Naive thymus-derived CD8-positive, alpha-beta T cell (primary cell): ENCODE measurements around the gene JAZF1. TPM values are rescaled to one million over a fixed set of nuclear protein-coding genes. Genes with fewer than 3 reads are reported as not detected.

Experiments used
- ATAC-seq, 2 donors: fragments of 150-1000 bp; cut with Tn5 transposase in 1 of 2; sonication (Bioruptor Pico), chemical (Tn5 transposase) in 1 of 2; 1 replicate in 1 of 2; 2 replicates in 1 of 2; pipeline ENCODE4 v1.10.0; 2021; ENCODE audit warnings: mild to moderate bottlenecking in 2 of 2, moderate library complexity in 2 of 2
- POLR2A ChIA-PET: fragments of 350-600 bp; sonication (Branson Sonifier 250); formaldehyde crosslinking; loops from one replicate; lab custom pipeline; 2021; ENCODE audit warnings: antibody characterized with exemption; lab: Charles Lee
- DNase-seq, 10 donors: peaks; one replicate each; pipeline versions ENCODE4 v3.0.0 to v3.0.0-alpha.2; 2020 to 2022
- H3K27ac Mint-ChIP-seq, 10 donors: one replicate each; pipeline ENCODE4 v1.8.0; 2020 to 2022; ENCODE audit warnings: mild to moderate bottlenecking in 10 of 10, mixed read lengths in 10 of 10, moderate library complexity in 4 of 10, inconsistent platforms in 1 of 10
- H3K27me3 Mint-ChIP-seq, 5 donors: one replicate each; pipeline ENCODE4 v1.8.0; 2021 to 2022; ENCODE audit warnings: mixed read lengths in 5 of 5
- H3K36me3 Mint-ChIP-seq, 3 donors: one replicate each; pipeline ENCODE4 v1.8.0; 2020 to 2022; ENCODE audit warnings: mixed read lengths in 3 of 3, mild to moderate bottlenecking in 2 of 3, inconsistent platforms in 1 of 3
- H3K4me1 Mint-ChIP-seq, 4 donors: one replicate each; pipeline ENCODE4 v1.8.0; 2021 to 2022; ENCODE audit warnings: mixed read lengths in 4 of 4
- H3K4me3 Mint-ChIP-seq, 10 donors: one replicate each; pipeline ENCODE4 v1.8.0; 2020 to 2022; ENCODE audit warnings: mild to moderate bottlenecking in 10 of 10, mixed read lengths in 10 of 10, moderate library complexity in 6 of 10, inconsistent platforms in 1 of 10
- H3K9me3 Mint-ChIP-seq, 9 donors: one replicate each; pipeline ENCODE4 v1.8.0; 2020 to 2022; ENCODE audit warnings: mixed read lengths in 9 of 9, mild to moderate bottlenecking in 3 of 9, inconsistent platforms in 1 of 9, moderate library complexity in 1 of 9
- polyA plus RNA-seq, 3 donors: library from polyadenylated mRNA; unstranded; fragments of 300-500 nt; fragmentation: Illumina TruSeq; gene quantifications; one replicate each; pipeline ENCODE4 v1.2.3, GENCODE V29; 2021
- total RNA-seq, 8 experiments: library from RNA in 2 of 8; stranded (reverse) in 2 of 8; gene quantifications; one replicate each; pipeline ENCODE4 v1.2.3 and lab custom pipeline; 2021 to 2026

The JAZF1 gene
- total and polyA plus RNA-seq, 5 experiments from 2014 or later: 1.4 to 8.6 (median 3.6) TPM

DNA sequence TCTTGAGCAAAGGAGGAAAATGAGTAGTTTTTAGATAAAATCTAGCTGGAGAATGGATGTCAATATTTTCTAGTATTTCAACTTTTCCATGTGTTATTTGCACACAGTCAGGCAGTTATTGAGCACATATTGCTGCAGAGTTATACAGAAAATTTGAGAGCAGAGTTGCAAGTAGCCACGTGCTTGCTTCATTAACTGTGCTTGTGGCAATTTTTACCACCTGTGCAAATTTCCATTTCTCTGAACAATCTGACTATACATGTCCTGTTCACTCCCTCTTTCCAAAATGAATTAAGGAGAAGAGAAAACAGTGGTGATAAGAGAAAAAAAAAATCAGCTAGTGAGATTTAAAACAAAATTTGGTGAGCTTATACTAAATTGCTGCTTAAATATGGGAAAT, 262.1 kb downstream of the JAZF1 start:
- Mint-ChIP-seq H3K27ac (no peak overlapping the region), H3K4me1 (peaks cover 0 to 12% (median 0%) of the 10 kb centered on the region in 4 donors), H3K27me3 (no peaks in the 10 kb centered on the region), H3K9me3 (peaks cover 0 to 2% (median 0%) of the 10 kb centered on the region in 9 donors), H3K4me3 (no peak overlapping the region), H3K36me3 (peaks cover 0 to 7% (median 0%) of the 10 kb centered on the region in 3 donors)
- POLR2A ChIA-PET: no interaction called here
- ATAC-seq (no peak), DNase-seq (no peak)

DNA sequence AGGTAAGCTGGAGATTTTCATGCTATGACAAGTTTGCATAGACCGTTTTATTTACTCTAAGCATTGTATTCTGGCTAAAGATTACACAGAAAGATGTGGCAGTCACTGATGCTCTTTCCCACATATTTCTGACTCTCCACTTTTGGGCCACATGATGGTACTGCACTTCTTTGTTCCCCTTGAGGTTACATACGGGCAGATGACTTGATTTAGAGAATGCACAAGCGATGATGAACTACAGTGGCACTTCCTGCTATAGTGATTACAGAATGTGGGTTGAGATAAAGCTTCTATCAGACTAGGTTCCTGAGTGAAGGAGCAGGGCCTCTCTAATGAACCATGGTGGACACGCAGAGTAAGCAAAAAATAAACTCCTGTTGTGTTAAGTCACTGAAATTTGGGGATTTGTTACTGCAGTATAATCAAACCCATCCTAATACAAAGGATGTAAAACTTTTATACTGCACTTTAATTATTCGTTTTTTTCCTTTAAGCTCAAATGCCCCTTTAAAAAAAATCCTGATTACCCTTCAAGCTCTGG, 262.8 kb downstream of the JAZF1 start:
- peaks cover 0 to 7% (median 0%) of the 10 kb centered on the region in 3 donors for H3K36me3 Mint-ChIP-seq
- POLR2A ChIA-PET: no interaction called here
- H3K9me3 Mint-ChIP-seq: peaks cover 0 to 2% (median 0%) of the 10 kb centered on the region in 9 donors
- no peaks in the 10 kb centered on the region for H3K27me3 Mint-ChIP-seq
- no peak overlapping the region for H3K27ac Mint-ChIP-seq
- DNase-seq (no peak), ATAC-seq (no peak)
- no peak overlapping the region for H3K4me3 Mint-ChIP-seq
- peaks cover 0 to 12% (median 0%) of the 10 kb centered on the region in 4 donors for H3K4me1 Mint-ChIP-seq

- no peak overlapping the region for H3K27ac Mint-ChIP-seq
- no peak overlapping the region for H3K4me3 Mint-ChIP-seq
- ATAC-seq: no peak
- H3K4me1 Mint-ChIP-seq: peaks cover 0 to 12% (median 0%) of the 10 kb centered on the region in 4 donors
- peaks cover 0 to 7% (median 0%) of the 10 kb centered on the region in 3 donors for H3K36me3 Mint-ChIP-seq
- H3K27me3 Mint-ChIP-seq: no peaks in the 10 kb centered on the region
- POLR2A ChIA-PET: no interaction called here
- DNase-seq: no peak
- peaks cover 0 to 2% (median 0%) of the 10 kb centered on the region in 9 donors for H3K9me3 Mint-ChIP-seq
These were observed 263.5 kb downstream of the JAZF1 start for GRCh38 chr7:27917119-27917518.

DNA sequence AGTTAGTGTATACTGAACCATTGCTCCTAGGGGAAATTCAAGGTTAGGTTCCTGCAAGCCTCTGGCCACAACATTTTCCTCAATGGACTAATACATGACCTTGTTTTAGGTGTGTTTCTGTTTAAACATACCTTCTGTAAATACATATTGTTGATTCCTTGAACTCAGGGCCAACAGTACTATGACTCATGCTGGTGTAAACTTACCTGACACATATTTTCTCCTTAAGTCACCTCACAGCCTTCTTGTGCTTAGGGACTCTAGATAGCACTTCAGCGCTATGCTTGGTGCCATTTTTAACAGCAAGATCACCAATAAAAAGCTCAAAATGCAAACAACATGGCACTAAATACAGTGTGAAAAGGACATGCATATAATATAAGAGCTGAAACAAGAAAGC, 264.2 kb downstream of the JAZF1 start:
- DNase-seq: no peak
- Mint-ChIP-seq H3K36me3 (peaks cover 0 to 7% (median 0%) of the 10 kb centered on the region in 3 donors), H3K4me3 (no peak overlapping the region), H3K4me1 (peaks cover 0 to 12% (median 0%) of the 10 kb centered on the region in 4 donors), H3K9me3 (peaks cover 0 to 2% (median 0%) of the 10 kb centered on the region in 9 donors), H3K27ac (no peak overlapping the region), H3K27me3 (no peaks in the 10 kb centered on the region)
- no peak for ATAC-seq
- POLR2A ChIA-PET: no interaction called here

DNA sequence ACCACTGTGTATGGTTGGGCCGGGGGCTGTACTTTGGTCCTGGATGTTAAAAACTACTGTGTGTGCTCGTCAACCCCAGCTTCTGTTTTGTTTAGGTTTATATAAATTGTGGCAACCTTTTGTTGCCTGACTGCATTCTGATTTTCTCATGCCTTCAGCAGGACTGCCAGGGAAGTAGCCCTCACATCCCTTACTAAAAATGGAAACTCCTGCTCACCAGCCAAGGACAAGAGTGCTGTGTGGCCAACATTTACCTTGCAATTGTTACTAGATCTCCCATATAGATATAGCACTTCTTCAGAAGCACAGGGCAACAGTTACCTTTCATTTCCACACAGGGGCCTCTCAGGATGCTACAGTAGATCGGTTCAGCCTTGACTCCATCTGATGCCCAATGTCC, 266.2 kb downstream of the JAZF1 start:
- peaks cover 0 to 7% (median 0%) of the 10 kb centered on the region in 4 donors for H3K4me1 Mint-ChIP-seq
- no peak overlapping the region for H3K27ac Mint-ChIP-seq
- POLR2A ChIA-PET: no interaction called here
- ATAC-seq (no peak), DNase-seq (no peak)
- peaks cover 0 to 7% (median 0%) of the 10 kb centered on the region in 3 donors for H3K36me3 Mint-ChIP-seq
- no peak overlapping the region for H3K4me3 Mint-ChIP-seq
- peaks cover 0 to 2% (median 0%) of the 10 kb centered on the region in 9 donors for H3K9me3 Mint-ChIP-seq
- H3K27me3 Mint-ChIP-seq: no peaks in the 10 kb centered on the region

DNA sequence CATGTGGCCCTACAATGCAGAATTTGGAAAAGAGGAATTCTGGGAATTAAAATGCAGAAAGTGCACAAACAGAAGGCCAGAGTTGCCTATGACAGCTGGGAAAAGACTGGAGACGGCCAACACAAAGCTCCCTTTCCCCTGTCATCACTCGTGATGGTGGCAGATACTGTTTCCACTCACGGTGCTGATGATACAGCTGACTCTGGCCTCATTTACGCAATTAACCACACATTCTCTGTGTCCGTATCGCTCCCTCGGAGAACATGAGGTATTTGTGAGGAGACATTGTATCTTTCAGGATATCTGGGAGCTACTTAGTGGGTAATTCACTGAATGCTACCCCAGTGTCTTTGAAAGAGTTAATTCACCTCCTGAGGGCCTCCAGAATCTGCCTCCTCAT, 267.8 kb downstream of the JAZF1 start:
- peaks cover 0 to 2% (median 0%) of the 10 kb centered on the region in 4 donors for H3K4me1 Mint-ChIP-seq
- DNase-seq (no peak), ATAC-seq (no peak)
- peaks cover 0 to 2% (median 0%) of the 10 kb centered on the region in 9 donors for H3K9me3 Mint-ChIP-seq
- no peak overlapping the region for H3K4me3 Mint-ChIP-seq
- H3K36me3 Mint-ChIP-seq: peaks cover 0 to 7% (median 0%) of the 10 kb centered on the region in 3 donors
- no peaks in the 10 kb centered on the region for H3K27me3 Mint-ChIP-seq
- no peak overlapping the region for H3K27ac Mint-ChIP-seq
- POLR2A ChIA-PET: no interaction called here

- Mint-ChIP-seq H3K27me3 (no peaks in the 10 kb centered on the region), H3K36me3 (peaks cover 0 to 7% (median 0%) of the 10 kb centered on the region in 3 donors), H3K27ac (no peak overlapping the region), H3K4me1 (no peaks in the 10 kb centered on the region), H3K9me3 (peaks cover 0 to 2% (median 0%) of the 10 kb centered on the region in 9 donors), H3K4me3 (no peak overlapping the region)
- DNase-seq (no peak), ATAC-seq (no peak)
- POLR2A ChIA-PET: no interaction called here
These were observed 268.7 kb downstream of the JAZF1 start for GRCh38 chr7:27911920-27912319.

DNA sequence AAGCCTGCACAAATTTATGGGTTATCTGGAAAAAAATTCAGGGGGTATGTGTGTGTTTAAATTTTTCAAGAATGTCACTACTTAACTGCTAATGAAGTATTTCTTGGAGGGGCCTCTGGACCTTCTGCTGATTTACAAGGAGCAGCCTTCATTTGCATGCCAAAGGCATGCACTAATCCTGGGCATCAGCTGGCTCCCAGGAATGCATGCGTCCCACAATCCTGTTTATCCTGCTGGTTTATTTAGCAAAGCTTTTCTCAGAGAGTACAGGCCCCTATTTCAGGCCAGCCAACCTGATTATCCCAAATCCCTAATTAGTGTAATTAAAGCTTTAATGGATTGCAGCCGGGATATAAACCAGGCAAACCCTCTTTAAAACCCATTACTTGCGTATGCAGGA, 270.3 kb downstream of the JAZF1 start:
- Mint-ChIP-seq H3K27me3 (no peaks in the 10 kb centered on the region), H3K9me3 (no peaks in the 10 kb centered on the region), H3K27ac (no peak overlapping the region), H3K4me1 (no peaks in the 10 kb centered on the region), H3K4me3 (no peak overlapping the region), H3K36me3 (peaks cover 0 to 2% (median 0%) of the 10 kb centered on the region in 3 donors)
- no peak for ATAC-seq
- POLR2A ChIA-PET: no interaction called here
- DNase-seq: no peak

- POLR2A ChIA-PET: no interaction called here
- no peaks in the 10 kb centered on the region for H3K9me3 Mint-ChIP-seq
- H3K4me1 Mint-ChIP-seq: no peaks in the 10 kb centered on the region
- H3K27me3 Mint-ChIP-seq: no peaks in the 10 kb centered on the region
- no peak overlapping the region for H3K27ac Mint-ChIP-seq
- no peak for DNase-seq
- no peak for ATAC-seq
- no peaks in the 10 kb centered on the region for H3K36me3 Mint-ChIP-seq
- H3K4me3 Mint-ChIP-seq: no peak overlapping the region
These were observed 271.9 kb downstream of the JAZF1 start for GRCh38 chr7:27908534-27909165.

DNA sequence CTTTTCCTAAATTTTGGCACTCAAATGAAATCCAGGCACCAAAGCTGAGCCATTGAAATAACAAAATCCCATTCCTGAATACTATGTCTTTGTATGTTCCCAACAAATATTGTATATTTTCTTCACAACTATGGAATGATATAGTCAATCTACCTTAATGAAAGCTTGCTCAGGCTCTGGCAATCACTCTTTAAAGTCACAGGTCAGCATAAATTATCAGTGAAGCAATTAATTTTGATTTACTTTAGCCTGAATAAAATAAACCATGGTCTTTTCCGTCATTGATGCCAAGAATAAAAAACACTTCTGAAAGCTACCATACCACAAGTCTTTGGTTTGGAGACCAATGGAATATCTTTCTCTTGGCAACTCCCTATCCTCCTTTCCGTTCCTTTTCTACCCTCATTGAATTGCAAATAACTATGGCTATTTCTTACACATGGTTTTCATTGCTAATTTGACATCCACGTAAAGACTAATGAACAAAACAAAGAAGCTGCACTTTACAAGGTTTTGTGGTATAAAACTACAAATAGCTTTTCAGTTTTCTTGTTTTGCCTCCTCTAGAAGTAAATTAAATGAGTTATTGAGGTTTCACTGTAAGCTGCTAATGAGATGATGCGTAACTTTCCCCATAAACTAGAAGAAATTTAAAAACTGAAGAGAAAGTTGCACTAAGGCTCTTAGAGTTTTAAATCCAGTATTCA, 274.1 kb downstream of the JAZF1 start:
- no peaks in the 10 kb centered on the region for H3K9me3 Mint-ChIP-seq
- POLR2A ChIA-PET: no interaction called here
- DNase-seq (no peak), ATAC-seq (no peak)
- no peaks in the 10 kb centered on the region for H3K27me3 Mint-ChIP-seq
- no peaks in the 10 kb centered on the region for H3K36me3 Mint-ChIP-seq
- H3K27ac Mint-ChIP-seq: no peak overlapping the region
- peaks cover 0 to 8% (median 1%) of the 10 kb centered on the region in 4 donors for H3K4me1 Mint-ChIP-seq
- H3K4me3 Mint-ChIP-seq: no peak overlapping the region

- Mint-ChIP-seq H3K4me1 (peaks cover 0 to 14% (median 4%) of the 10 kb centered on the region in 4 donors), H3K27ac (no peak overlapping the region), H3K4me3 (no peak overlapping the region), H3K36me3 (no peaks in the 10 kb centered on the region), H3K9me3 (no peaks in the 10 kb centered on the region), H3K27me3 (no peaks in the 10 kb centered on the region)
- DNase-seq (no peak), ATAC-seq (no peak)
- POLR2A ChIA-PET: no interaction called here
These were observed 274.6 kb downstream of the JAZF1 start for GRCh38 chr7:27905951-27906350.

DNA sequence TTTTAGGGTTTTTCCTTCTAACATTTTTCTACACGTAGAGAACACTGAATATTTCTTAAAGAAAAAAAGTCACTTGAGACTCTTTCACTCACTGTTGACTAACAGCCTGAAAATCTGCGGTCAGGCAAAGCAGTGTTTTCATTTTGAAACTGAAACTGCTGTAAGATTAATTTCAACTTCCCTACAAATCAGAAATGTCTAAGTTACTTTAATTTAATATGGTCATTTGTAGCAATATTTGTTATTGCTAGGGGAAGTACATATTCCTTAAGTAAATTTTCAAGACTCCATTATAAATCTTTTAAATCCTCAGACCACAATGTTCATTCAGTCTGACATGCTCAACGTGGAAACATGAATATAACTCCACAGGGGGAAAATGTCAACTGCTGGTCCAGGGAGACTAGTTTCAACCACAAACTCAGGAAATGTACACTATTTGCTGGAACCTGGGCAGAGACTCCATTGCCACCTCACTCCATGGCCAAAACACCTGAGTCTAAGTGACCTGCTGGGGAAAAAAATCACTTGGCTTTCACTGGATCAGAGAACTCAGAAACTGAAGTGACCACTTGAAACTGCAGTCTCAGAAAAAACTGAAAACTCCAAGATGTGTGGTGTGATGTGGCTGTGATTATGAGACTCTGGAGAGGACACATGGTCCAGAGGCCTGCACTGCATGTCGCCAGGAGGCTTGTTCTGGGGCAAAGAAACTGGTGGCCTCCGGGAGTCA, 279.4 kb downstream of the JAZF1 start:
- peaks cover 3 to 48% (median 20%) of the 10 kb centered on the region in 4 donors for H3K4me1 Mint-ChIP-seq
- no peaks in the 10 kb centered on the region for H3K36me3 Mint-ChIP-seq
- ATAC-seq (peak; percentile 39 to 48), DNase-seq (peak in 4 of 10 donors; percentile 12 to 26 (median 18))
- H3K9me3 Mint-ChIP-seq: no peaks in the 10 kb centered on the region
- POLR2A ChIA-PET: no interaction called here
- H3K27ac Mint-ChIP-seq: peak overlapping the region in 8 of 10 donors; percentile 47 to 82 (median 64)
- H3K27me3 Mint-ChIP-seq: no peaks in the 10 kb centered on the region
- H3K4me3 Mint-ChIP-seq: peak overlapping the region; percentile 41 to 68 (median 54)
